GM23338 (cell line): ENCODE data around the gene DUXA.

Source experiments
- CREB1 ChIP-seq: fragments of 250-450 bp; sonication (Bioruptor Pico); IDR thresholded peaks from 2 replicates; pipeline ENCODE4 v1.5.0; 2020; ENCODE audit warnings: low read depth, mild to moderate bottlenecking, moderate library complexity
- CTCF ChIP-seq, 2 experiments: fragments of 200-600 bp in 1 of 2; sonication (generic) in 1 of 2; conservative IDR thresholded peaks; 2 replicates each; pipeline versions ENCODE4 v1.5.1 to v1.6.1; 2016 to 2017; ENCODE audit warnings: antibody characterized with exemption in 2 of 2, low read depth in 2 of 2, mild to moderate bottlenecking in 2 of 2, moderate library complexity in 1 of 2
- EZH2 ChIP-seq: fragments of 200-600 bp; sonication (generic); IDR thresholded peaks from one replicate; pipeline ENCODE4 v1.8.0; 2017; ENCODE audit warnings: antibody characterized with exemption, mild to moderate bottlenecking, low read depth; ENCODE audit not compliant: unreplicated experiment
- EZH2phosphoT487 ChIP-seq: fragments of 200-600 bp; sonication (generic); IDR thresholded peaks from one replicate; pipeline ENCODE4 v1.8.1; 2018; ENCODE audit warnings: antibody characterized with exemption; ENCODE audit not compliant: unreplicated experiment
- JUNB ChIP-seq: IDR thresholded peaks from one replicate; pipeline ENCODE4 v1.6.1; 2016; ENCODE audit warnings: antibody characterized with exemption; ENCODE audit not compliant: unreplicated experiment
- NANOG ChIP-seq: IDR thresholded peaks from 2 replicates; pipeline ENCODE4 v1.6.1; 2016; ENCODE audit warnings: antibody characterized with exemption, borderline replicate concordance
- POLR2AphosphoS5 ChIP-seq: IDR thresholded peaks from 2 replicates; pipeline ENCODE4 v1.6.1; 2016; ENCODE audit warnings: antibody characterized with exemption, low read depth
- ZNF114 ChIP-seq: fragments of 250-450 bp; sonication (Bioruptor Pico); IDR thresholded peaks from 2 replicates; pipeline ENCODE4 v1.5.0; 2020; ENCODE audit warnings: mild to moderate bottlenecking, moderate library complexity
- ZNF331 ChIP-seq: fragments of 250-450 bp; sonication (Bioruptor Pico); IDR thresholded peaks from 2 replicates; pipeline ENCODE4 v1.5.0; 2020; ENCODE audit warnings: low read depth, mild to moderate bottlenecking, moderate library complexity
- ZNF462 ChIP-seq: fragments of 250-450 bp; sonication (Bioruptor Pico); IDR thresholded peaks from 2 replicates; pipeline ENCODE4 v1.5.0; 2020; ENCODE audit warnings: mild to moderate bottlenecking, moderate library complexity
- TF ChIP-seq, protein P1 (sequence below): IDR thresholded peaks from one replicate; pipeline ENCODE4 v1.6.1; 2018; ENCODE audit warnings: antibody characterized with exemption; ENCODE audit not compliant: unreplicated experiment
- TF ChIP-seq, protein P2 (sequence below): IDR thresholded peaks from 2 replicates; pipeline ENCODE4 v1.6.1; 2016; ENCODE audit warnings: antibody characterized with exemption

DNA sequence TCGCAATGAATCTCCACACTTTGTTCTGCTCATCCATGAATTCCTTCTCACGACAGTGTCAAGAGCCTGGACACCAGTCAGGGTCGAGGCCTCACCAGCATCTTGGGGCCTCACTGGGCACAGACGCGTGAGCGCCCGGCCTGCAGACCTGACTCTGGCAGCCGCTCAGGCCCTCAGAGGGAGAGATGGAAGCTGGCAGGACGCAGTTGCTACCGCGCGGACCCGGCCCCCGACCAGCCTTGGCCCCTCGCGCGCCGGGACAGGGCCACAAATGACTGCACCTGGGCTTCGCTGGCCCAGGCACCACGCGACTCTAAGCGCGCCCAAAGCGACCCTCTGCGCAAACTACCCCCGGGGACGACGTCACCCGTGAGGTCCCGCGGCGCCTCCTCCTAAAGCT is 48.4 kb downstream of the DUXA start:
- TF ChIP-seq EZH2 = no peak
- TF ChIP-seq CTCF (conservative IDR thresholded peaks at IDR 0.05; ENCODE audit: low read depth in 2 of 2) = no peak
- TF ChIP-seq, protein P1, sequence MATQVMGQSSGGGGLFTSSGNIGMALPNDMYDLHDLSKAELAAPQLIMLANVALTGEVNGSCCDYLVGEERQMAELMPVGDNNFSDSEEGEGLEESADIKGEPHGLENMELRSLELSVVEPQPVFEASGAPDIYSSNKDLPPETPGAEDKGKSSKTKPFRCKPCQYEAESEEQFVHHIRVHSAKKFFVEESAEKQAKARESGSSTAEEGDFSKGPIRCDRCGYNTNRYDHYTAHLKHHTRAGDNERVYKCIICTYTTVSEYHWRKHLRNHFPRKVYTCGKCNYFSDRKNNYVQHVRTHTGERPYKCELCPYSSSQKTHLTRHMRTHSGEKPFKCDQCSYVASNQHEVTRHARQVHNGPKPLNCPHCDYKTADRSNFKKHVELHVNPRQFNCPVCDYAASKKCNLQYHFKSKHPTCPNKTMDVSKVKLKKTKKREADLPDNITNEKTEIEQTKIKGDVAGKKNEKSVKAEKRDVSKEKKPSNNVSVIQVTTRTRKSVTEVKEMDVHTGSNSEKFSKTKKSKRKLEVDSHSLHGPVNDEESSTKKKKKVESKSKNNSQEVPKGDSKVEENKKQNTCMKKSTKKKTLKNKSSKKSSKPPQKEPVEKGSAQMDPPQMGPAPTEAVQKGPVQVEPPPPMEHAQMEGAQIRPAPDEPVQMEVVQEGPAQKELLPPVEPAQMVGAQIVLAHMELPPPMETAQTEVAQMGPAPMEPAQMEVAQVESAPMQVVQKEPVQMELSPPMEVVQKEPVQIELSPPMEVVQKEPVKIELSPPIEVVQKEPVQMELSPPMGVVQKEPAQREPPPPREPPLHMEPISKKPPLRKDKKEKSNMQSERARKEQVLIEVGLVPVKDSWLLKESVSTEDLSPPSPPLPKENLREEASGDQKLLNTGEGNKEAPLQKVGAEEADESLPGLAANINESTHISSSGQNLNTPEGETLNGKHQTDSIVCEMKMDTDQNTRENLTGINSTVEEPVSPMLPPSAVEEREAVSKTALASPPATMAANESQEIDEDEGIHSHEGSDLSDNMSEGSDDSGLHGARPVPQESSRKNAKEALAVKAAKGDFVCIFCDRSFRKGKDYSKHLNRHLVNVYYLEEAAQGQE = no peak
- TF ChIP-seq POLR2AphosphoS5 = no peak
- no peak for TF ChIP-seq CREB1 (CRISPR knock-in tag)
- no peak for TF ChIP-seq EZH2phosphoT487
- no peak for TF ChIP-seq ZNF114 (CRISPR knock-in tag)
- no peak for TF ChIP-seq NANOG
- no peak for TF ChIP-seq ZNF331 (CRISPR knock-in tag)
- TF ChIP-seq JUNB = no peak
- TF ChIP-seq, protein P2, sequence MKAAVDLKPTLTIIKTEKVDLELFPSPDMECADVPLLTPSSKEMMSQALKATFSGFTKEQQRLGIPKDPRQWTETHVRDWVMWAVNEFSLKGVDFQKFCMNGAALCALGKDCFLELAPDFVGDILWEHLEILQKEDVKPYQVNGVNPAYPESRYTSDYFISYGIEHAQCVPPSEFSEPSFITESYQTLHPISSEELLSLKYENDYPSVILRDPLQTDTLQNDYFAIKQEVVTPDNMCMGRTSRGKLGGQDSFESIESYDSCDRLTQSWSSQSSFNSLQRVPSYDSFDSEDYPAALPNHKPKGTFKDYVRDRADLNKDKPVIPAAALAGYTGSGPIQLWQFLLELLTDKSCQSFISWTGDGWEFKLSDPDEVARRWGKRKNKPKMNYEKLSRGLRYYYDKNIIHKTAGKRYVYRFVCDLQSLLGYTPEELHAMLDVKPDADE = no peak
- no peak for TF ChIP-seq ZNF462 (CRISPR knock-in tag)
